GM10266 (cell line): ENCODE measurements around the gene TENT4B.

ENCODE experiments used
- DNase-seq: peaks from one replicate; pipeline ENCODE4 v3.0.0; 2012; ENCODE audit errors: extremely low spot score
- CTCF ChIP-seq: IDR thresholded peaks from 2 replicates; pipeline ENCODE4 v1.5.1; 2012; ENCODE audit warnings: mild to moderate bottlenecking, low read depth; ENCODE audit not compliant: control insufficient read depth, insufficient read depth; ENCODE audit errors: missing control alignments

Gene TENT4B

GRCh38 chr16:50209546-50210265 lies 56.6 kb downstream of the TENT4B start:
- no peak for TF ChIP-seq CTCF
- DNase-seq, result no peak

GRCh38 chr16:50210266-50211038 lies 57.3 kb downstream of the TENT4B start:
- TF ChIP-seq CTCF, result peak; percentile 90
- DNase-seq, result peak; percentile 60

- peak; percentile 47 for DNase-seq
- peak; percentile 71 for TF ChIP-seq CTCF
Measured at GRCh38 chr16:50213939-50214519, 60.9 kb downstream of the TENT4B start.

GRCh38 chr16:50215680-50216079 lies 62.6 kb downstream of the TENT4B start:
- no peak for DNase-seq
- no peak for TF ChIP-seq CTCF

- no peak for DNase-seq
- no peak for TF ChIP-seq CTCF
Measured at GRCh38 chr16:50216231-50216630, 63.1 kb downstream of the TENT4B start.

- TF ChIP-seq CTCF, result no peak
- DNase-seq, result no peak
Measured at GRCh38 chr16:50219402-50219975, 66.4 kb downstream of the TENT4B start.
